ENCODE data around the gene DNAI7.

DNAI7 gene, protein sequence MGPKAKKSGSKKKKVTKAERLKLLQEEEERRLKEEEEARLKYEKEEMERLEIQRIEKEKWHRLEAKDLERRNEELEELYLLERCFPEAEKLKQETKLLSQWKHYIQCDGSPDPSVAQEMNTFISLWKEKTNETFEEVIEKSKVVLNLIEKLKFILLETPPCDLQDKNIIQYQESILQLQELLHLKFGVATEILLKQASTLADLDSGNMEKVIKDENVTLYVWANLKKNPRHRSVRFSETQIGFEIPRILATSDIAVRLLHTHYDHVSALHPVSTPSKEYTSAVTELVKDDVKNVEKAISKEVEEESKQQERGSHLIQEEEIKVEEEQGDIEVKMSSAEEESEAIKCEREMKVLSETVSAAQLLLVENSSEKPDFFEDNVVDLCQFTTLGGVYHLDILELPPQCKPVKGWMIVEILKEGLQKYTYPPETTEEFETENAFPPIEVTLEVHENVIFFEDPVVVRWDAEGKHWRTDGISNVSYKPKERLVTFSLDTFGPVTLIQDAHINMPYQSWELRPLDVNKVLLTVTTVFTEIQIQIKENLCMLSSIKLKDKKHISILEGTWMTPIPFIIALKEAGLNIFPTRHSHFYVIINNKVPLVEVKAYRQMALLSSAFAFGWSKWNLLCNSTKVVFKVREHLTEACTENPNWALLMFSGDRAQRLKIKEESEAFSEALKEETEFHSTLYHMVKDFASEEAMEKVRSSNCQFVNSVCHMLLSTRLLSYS

GRCh38 chr12:25195056-25195971 lies at the start of gene DNAI7, which contains the start of gene ETFRF1:
TSS of gene DNAI7 (minus strand) at chr12:25195160. CDS start at chr12:25195078, 82 bp downstream.
TSS of gene ETFRF1 (plus strand) at chr12:25195237. CDS start at chr12:25203957, 8,720 bp downstream.
- peak; percentile 100 for DNase-seq (ENCODE audit: low spot score)

DNA sequence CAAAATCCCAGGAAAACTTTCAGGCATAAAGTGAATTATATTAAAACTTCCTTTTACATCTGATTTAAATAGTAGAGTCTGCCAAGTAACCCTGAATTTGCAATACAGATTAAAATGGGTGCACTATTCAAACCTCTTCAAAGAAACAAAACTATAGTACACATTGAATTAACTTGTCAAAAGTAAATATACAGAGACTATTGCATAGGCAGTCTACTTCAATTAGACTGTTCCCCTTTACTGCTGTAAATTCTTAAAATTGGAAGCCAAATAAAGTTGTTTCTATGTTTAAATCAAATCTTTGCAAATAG lies 48.7 kb upstream of the DNAI7 start:
- DNase-seq (ENCODE audit: low spot score), result no peak

GRCh38 chr12:25242981-25243679 lies 48.2 kb upstream of the DNAI7 start:
- no peak for DNase-seq (ENCODE audit: low spot score)

DNA sequence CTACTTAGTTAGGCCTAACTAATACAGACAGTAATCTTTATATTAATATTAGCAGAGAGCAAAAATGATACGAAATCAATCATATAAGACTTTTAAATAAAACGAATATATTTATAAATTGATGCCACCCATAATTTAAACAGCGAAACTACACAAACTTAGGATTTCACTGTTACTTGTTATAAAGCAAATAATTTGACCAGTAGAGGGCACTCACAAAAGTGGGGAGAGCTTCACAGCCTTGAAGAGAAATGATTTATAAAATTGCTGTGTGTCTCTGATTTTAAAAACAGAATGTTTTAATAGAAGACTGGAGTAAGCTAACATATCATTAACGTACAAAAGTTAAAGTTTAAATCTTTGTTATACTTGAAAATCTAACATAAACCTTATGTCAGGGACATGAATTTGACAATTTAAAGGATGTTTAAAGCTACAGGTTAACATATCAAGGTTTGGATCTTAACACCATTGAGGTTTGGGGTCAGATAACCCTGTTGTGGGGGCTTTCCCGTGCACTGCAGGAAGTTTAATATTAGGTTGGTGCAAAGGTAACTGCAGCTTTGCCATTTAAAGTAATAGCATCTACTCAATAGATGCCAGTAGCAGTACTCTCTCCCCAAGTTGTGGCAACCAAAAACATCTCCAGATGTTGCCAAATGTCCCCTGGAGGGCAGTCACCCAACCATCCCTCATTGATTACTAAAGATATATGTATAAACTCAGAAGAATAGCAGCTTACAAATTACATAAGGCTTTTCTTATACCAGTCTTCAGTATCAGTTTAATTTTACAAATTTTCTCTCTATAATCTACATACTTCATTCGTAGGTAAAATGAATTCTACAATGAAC lies 46.4 kb upstream of the DNAI7 start:
- DNase-seq (ENCODE audit: low spot score), result peak; percentile 54

DNA sequence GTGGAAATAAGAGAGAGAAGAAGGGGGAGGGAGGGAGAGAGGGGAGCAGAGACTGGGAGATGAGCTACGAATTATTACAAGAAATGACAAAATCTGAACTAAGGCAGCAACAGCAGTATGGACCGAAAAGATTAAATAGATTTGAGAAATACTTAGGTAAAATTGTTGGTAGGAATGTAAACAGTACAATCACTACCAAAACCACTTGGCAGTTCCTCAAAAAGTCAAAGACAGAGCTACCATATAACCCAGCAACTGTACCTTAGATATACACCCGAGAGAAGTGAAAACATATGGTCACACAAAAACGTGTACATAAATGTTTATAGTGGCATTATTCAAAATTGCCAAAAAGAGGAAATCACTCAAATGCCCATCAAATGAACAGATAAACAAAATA lies 41.7 kb upstream of the DNAI7 start:
- no peak for DNase-seq (ENCODE audit: low spot score)

DNA sequence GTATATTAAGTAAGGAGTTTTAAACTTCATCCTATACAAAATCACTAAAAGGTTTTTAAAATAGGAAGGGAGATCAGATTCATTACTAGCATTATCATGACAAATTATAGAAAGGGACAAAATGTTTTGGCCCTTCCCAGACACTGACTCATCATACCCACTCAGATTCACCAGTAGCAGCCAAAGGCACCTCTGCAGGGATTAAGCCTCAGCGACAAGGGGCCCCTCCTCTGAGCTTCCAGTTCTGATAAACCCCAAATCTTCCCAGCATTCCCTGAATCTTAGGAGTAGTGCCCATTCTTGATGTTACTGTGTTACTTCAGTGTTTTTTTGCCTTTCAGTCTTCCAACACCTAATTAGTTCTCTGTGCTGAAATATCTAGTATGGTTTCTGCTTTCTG lies 41.2 kb upstream of the DNAI7 start:
- no peak for DNase-seq (ENCODE audit: low spot score)

GRCh38 chr12:25213338-25213737 lies 18.4 kb upstream of the DNAI7 start:
- DNase-seq (ENCODE audit: low spot score), result no peak

- DNase-seq (ENCODE audit: low spot score), result no peak
Measured at GRCh38 chr12:25208554-25208953, 13.6 kb upstream of the DNAI7 start.

DNA sequence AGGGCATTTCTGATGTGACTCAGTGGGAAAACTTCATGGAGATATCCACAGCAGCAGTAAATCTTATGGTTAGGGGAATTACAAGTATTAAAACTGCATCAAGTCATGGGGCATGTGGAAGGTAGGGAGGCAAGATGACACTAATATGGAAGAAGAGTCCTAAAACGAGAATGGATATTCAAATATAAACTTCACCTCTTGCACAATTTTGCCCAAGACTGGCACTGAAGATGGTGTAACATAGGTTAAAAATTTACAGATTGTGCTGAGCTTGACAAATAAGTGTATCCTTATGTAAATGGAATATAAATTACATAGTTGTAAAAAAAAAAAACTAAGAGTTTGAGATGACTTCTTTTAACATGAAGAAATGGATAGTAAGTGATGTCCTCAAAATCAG lies 12.9 kb upstream of the DNAI7 start:
- no peak for DNase-seq (ENCODE audit: low spot score)

DNA sequence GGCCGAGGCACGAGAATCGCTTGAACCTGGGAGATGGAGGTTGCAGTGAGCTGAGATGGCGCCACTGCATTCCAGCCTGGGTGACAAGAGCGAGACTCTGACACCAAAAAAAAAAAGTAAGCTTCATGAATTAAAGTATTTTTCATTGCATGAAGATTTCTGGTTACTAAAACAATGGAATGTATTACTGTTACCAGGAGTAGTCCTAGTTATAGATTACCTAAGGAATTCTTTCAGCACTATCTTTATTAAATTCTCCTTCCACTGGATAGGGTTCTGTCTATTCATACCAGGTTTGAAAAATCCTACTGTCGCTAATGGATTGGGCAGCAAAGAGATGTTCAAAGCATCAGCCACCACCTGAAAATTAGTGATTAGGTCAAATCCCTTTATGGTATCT lies 12.5 kb upstream of the DNAI7 start:
- DNase-seq (ENCODE audit: low spot score), result no peak

DNA sequence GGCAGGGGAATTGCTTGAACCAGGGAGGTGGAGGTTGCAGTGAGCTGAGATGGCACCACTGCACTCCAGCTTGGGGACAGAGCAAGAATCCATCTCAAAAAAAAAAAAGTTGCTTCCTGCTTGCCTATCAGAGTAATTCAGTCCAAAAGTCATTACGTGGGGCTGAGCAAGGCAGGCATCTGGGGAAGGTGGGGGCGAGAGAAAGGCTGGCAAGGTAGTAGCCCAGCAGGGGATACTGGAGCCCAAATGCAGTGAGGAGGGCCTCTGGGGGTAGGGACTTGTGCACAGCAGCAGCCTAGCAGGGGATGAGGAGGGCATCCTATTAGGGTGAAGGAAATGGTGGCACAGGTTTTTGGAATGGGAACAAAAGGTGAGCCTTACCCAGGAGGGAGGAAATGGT lies 7.2 kb upstream of the DNAI7 start:
- no peak for DNase-seq (ENCODE audit: low spot score)

GRCh38 chr12:25200703-25201102 lies 5.7 kb upstream of the DNAI7 start:
- DNase-seq (ENCODE audit: low spot score), result no peak

GRCh38 chr12:25197608-25198007 lies 2.6 kb upstream of the DNAI7 start:
- DNase-seq (ENCODE audit: low spot score), result no peak

- no peak for DNase-seq (ENCODE audit: low spot score)
Measured at GRCh38 chr12:25194722-25195055, 271 bp downstream of the DNAI7 start.

DNA sequence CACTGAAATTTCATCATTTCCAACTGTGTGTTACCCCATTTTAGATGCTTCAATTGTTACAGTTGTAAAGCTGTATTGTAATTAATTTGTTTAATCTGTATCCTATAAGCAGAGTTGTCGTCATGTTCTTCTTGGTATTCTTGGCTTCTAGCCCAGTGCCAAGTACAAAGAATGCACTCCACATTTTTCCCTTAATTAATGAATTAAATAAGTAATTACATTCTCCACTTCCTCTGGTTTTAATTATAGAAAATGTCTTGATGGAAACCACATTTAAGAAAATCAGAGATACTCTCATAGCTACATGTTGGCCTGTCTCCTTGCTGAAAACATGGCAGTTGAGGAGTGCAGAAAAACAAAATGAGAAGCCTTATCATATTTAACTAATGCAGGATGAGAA lies 746 bp downstream of the DNAI7 start:
- DNase-seq (ENCODE audit: low spot score), result no peak

- DNase-seq (ENCODE audit: low spot score), result no peak
Measured at GRCh38 chr12:25190793-25191192, 4.2 kb downstream of the DNAI7 start.

- no peak for DNase-seq (ENCODE audit: low spot score)
Measured at GRCh38 chr12:25189656-25190055, 5.3 kb downstream of the DNAI7 start.

- DNase-seq (ENCODE audit: low spot score), result no peak
Measured at GRCh38 chr12:25187781-25188180, 7.2 kb downstream of the DNAI7 start.

GRCh38 chr12:25186788-25187402 lies 8.1 kb downstream of the DNAI7 start:
- DNase-seq (ENCODE audit: low spot score), result no peak

GRCh38 chr12:25186038-25186787 lies 8.7 kb downstream of the DNAI7 start:
- DNase-seq (ENCODE audit: low spot score), result no peak
